Measurements from ENCODE around the gene EZH1.
"Not testable (repeated sequence)": the region's sequence is repeated elsewhere in the genome, so short reads cannot be mapped to it uniquely, and the experiment has no call there.

EZH1 gene

GRCh38 chr17:42680331-42680808 is 64.5 kb downstream of the EZH1 start:
- no peak for DNase-seq

DNA sequence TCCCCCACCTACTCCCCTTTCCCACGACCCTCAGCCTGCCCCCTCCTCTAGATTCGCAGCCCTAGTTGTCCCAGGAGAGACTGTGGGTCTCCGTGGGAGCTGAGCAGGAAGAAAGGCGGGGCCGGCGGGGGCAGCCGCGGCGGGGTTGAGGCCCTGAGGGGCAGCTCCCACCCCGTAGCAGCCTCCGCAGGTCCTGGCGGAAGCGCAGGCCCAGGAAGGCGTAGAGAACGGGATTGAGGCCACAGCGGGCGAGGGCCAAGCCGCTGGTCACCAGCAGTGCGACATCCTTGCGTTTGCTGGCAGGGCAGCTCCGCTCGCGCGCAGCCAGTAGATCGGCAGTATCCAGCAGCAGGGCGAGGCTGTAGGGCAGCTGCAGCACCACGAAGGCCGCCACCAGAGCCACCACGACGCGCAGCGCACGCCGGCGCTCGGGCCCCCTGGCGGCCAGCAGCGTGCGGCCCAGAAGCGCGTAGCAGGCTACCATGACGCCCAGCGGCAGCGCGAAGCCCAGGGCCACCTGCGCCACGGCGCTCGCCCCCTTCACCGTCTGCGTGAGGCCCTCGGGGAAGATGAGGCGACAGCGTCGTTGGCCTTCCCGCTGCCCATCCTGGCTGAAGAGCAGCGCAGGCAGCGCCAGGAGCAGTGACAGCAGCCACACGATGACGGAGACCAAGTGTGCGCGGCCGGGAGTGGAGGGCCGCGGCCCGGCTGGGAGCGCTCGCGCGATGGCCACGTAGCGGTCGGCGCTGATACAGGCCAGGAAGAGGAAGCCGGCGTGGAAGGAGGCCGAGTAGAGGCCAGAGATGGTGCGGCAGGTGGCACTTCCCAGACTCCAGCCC is 65.1 kb downstream of the EZH1 start:
- DNase-seq: peak; percentile 87

DNA sequence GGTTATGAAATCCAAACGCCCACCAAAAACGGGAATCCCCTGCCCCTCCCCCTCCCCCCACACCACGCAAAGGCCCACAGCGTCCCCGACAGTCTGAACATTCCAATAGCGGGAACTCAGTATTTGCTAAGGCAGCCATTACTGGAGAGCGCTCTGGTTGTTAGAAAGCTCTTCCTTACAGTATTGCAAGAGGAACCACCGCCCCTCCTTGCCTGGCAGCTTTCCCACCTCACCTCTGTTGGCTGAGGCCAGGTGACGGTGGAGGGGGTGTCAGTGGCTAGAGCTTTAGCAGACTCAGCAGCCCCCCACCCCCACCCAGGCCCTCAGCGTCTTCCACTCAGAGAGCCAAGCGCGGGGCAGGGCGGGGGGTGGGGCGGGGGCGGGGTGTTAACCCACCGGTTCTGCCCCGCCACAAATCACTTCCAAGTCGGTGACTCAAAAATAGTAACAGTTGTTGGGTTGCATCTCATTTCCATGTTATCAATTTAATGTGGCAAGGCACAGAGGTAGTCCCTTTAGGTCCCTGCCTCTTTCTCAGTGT is 65.8 kb downstream of the EZH1 start:
- DNase-seq: peak; percentile 60

GRCh38 chr17:42677921-42678781 is 66.7 kb downstream of the EZH1 start:
- peak; percentile 94 for DNase-seq

DNA sequence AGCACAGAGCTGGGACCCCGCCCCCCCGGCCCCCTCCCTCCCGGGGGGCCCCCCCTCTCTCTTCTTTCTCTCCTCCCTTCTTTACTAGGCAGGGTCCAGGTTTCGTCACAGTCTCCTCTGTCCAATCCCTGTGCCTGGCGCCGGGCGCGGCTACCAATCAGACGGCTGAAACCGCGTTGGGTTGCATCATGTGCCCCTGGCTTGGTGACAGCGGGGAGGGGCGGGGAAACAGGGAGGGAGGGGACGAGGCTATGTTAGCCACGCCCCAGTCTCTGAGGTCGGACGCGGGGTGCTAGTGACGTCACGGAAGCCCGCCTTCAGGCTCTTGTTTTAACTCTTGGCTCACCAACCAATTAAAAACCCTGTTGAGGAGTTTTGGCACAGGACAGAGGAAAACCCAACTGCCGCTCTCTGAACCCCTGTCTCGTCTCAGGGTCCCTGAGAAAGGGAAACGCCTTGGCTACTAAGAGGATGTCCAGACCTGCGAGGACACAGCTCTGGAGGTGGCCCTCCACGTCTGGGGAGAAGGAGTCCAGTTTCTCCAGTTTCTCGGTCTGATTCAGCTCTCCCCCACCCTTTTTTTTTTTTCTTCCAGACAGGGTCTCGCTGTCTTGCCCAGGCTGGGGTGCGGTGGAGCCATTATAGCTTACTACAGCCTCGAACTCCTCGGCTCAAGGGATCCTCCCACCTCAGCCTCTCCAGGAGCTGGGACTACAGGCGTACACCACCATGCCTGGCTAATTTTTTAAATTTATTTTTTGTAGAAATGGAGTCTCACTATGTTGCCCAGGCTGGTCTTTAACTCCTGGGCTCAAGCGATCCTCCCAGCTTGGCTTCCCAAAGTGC is 67.6 kb downstream of the EZH1 start:
- peak; percentile 100 for DNase-seq

DNA sequence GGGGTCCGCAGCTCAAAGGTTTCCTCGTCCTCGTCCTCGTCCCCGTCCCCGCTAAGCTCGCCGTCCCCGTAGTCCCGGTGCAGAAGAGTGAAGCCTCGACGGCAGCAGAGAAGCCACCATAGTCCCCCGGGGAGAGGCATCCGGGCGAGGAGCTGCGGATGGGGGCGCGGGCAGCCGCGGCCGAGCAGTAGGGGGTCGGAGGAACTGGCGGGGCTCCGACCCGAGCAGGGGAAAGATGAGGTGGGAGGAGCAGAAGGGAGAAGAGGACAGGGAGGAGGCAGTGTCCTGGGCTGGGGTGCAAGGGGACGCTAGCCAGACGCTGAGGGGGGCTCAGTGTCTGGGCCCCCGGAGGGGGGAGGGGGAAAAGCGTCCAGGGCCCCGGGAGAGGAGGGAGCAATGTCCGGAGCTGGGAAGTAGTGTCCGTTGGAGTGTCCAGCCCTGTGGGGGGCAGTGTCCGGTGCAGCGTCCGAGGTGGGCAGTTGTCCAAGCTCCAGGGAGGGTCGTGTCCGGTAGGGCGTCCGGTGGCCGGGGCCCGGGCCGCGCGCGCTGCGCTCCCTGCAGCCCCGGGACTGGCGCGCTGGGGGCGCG is 68.3 kb downstream of the EZH1 start, which contains the start of gene PLEKHH3:
Gene PLEKHH3 (minus strand): TSS at position 571 of the 588 bp plus-strand sequence. CDS start 431 bp downstream, at position 140.
- DNase-seq: peak; percentile 42

- DNase-seq: no peak
Observed at GRCh38 chr17:42675965-42676423, 68.8 kb downstream of the EZH1 start.

GRCh38 chr17:42675348-42675964 is 69.4 kb downstream of the EZH1 start:
- no peak for DNase-seq

DNA sequence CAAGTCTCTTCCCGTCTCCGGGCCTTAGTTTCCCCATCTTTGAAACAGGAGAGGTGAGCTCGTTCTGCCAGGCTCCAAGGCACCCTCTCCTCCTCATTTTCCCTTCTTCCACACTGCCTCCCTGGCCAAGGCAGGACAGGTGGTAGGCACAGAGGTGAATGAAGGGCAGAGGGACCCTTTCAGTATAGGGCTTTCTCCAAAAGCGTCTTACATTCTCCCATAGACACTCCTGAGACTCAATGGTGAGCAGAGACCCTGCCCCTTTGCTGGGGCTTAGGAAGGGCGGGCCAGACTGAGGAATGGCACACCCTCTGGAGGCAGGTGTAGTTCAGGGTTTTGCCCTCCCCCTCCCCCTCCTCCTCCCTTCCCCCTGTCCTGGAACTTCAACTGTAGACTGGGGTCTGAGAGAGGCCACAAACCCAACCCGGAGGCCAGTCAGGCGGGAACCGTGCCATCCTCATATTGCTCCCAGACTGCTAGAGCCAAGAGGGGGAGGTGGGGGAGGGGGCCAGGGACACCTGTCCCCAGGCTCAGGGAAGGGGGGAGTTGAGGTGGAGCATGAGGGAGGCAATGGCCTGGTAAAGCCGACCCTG is 70.0 kb downstream of the EZH1 start:
- no peak for DNase-seq

GRCh38 chr17:42673885-42674754 is 70.7 kb downstream of the EZH1 start:
- peak; percentile 84 for DNase-seq

GRCh38 chr17:42673266-42673884 is 71.5 kb downstream of the EZH1 start:
- no peak for DNase-seq

DNA sequence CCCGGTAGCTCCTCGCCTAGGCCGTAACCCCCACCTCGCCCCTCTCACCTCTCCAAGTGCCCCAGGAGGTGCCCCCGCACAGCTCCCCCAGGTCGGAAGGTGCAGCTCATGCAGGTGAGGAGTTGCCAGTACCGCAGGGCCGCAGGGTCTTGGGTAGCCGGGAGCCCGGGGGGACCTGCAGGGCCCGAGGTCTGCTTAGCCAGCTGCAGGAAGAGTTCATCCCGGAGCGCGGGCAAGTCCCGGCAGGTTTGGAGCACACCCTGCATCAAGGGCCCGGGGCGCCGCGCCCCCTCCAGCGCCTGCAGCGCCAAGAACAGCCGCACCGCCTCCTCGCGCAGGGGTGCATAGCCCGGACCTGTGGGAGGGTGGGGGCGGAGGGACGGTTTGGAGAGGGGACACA is 72.8 kb downstream of the EZH1 start:
- DNase-seq: no peak

- DNase-seq: no peak
Observed at GRCh38 chr17:42670789-42671657, 73.8 kb downstream of the EZH1 start.

GRCh38 chr17:42669977-42670788 is 74.7 kb downstream of the EZH1 start:
- DNase-seq: peak; percentile 45

- no peak for DNase-seq
Observed at GRCh38 chr17:42669705-42669976, 75.2 kb downstream of the EZH1 start.

DNA sequence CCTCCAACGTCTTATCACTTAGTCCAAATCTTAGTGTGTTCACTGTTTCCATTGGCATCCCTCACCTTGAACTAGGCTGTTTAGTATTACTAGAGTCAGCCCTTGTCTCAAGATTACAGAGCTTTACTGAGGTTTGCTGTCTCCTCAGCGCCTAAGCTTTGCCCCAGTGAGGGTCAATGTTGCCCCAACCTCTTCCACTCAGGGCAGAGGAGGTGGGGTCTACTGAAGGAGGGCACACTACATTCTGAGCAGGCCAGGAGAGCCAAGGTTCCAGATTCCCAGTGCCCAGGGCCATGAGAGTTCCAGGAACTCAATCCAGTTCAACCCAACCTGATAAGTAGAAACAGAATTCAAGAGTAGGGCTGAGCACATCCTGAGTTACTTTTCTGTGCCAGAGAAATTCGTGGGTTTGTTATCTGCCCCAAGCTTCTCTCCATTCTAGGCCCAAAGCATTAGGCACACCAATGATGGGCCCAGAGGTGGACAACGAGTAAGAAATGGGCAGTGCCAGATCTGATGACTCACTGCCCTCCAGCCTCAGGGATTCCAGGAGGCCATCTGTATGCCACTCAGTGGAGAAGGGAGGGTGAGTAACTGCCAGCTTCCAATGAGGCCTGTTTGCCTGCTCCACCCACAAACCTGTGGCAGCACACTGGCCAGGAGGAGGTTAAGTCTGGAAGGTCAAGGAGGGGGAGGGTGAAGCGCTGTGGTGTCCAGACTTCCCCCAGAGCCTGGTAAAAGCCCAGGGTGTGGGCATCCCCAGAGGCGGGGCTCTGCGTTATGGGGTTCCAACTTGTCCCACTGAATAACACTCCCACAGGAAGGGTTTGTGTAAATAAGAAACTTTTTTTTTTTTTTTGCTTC is 77.5 kb downstream of the EZH1 start:
- peak; percentile 73 for DNase-seq

DNA sequence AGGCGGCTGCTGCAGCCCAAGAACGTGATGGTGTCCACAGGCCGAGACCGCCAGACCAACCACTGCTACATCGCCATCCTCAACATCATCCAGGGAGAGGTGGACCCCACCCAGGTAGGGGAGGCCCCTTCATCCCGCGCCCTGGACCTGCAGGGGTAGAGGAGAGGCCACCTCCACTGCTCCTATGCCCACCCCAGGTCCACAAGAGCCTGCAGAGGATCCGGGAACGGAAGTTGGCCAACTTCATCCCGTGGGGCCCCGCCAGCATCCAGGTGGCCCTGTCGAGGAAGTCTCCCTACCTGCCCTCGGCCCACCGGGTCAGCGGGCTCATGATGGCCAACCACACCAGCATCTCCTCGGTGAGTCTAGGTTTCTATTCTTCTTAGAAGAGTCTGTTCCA is 78.7 kb downstream of the EZH1 start:
- not testable (repeated sequence) for DNase-seq

Measured in hematopoietic multipotent progenitor cell treated with erythropoietin and hydrocortisone succinate and interleukin-3 and kit ligand, for 6 days (in vitro differentiated cells).